GM12878 (cell line): ENCODE results near the gene PPT2. TPM values are rescaled to one million over a fixed set of nuclear protein-coding genes. Genes with fewer than 3 reads are reported as not detected.

Experiments used
- ATAC-seq: fragments of 200-7000 bp; cut with Tn5 transposase; 3 replicates; pipeline ENCODE4 v1.9.1; 2020; ENCODE audit warnings: mild to moderate bottlenecking, moderate library complexity
- BruUV-seq: library from RNA; stranded (reverse); fragments of 400-500 nt; replicated peaks from 2 replicates; lab custom pipeline; 2021; lab: Mats Ljungman, UMichigan
- CTCF ChIA-PET: fragments of 300-600 bp; sonication (Branson Sonifier 250); formaldehyde crosslinking; extraction: SDS; loops from one replicate; lab custom pipeline; 2021; ENCODE audit warnings: inconsistent platforms; lab: Yijun Ruan, JAX
- POLR2A ChIA-PET: fragments of 350-600 bp; formaldehyde crosslinking; extraction: SDS; loops from one replicate; lab custom pipeline; 2021; ENCODE audit warnings: inconsistent platforms; lab: Charles Lee
- RAD21 ChIA-PET: fragments of 300-600 bp; sonication (Branson Sonifier 250); formaldehyde crosslinking; loops from one replicate; lab custom pipeline; 2023; ENCODE audit warnings: antibody characterized with exemption; ENCODE audit not compliant: unreplicated experiment; lab: Charles Lee
- SMC1A ChIA-PET: fragments of 300-600 bp; sonication (Branson Sonifier 250); formaldehyde crosslinking; loops from one replicate; lab custom pipeline; 2023; ENCODE audit not compliant: unreplicated experiment, uncharacterized antibody; lab: Charles Lee
- DNase-seq: peaks from one replicate; pipeline ENCODE4 v3.0.0-alpha.2; 2011; ENCODE audit warnings: low read depth, low spot score
- FAIRE-seq: peaks from 3 replicates; lab custom pipeline; 2011; peaks lifted over from hg19 to GRCh38; lab: Jason Lieb, UNC
- H2AFZ ChIP-seq: 2 replicates; pipeline ENCODE4 v1.6.0; 2011; ENCODE audit warnings: low read depth, low read length, control low read depth; ENCODE audit not compliant: control insufficient read depth
- H3K27ac ChIP-seq: 2 replicates; pipeline ENCODE4 v1.5.1; 2011; ENCODE audit warnings: control low read depth; ENCODE audit not compliant: control insufficient read depth, insufficient read depth
- H3K27me3 ChIP-seq, 2 experiments: replicated peaks in 1 of 2; 2 replicates each; pipeline versions ENCODE4 v1.6.0 to v1.6.1; 2011; ENCODE audit warnings: low read length in 1 of 2; ENCODE audit not compliant: control insufficient read depth in 2 of 2, insufficient read depth in 2 of 2
- H3K36me3 ChIP-seq, 2 experiments: 2 replicates each; pipeline ENCODE4 v1.5.1; 2011; ENCODE audit warnings: low read length in 1 of 2; ENCODE audit not compliant: control insufficient read depth in 2 of 2, insufficient read depth in 2 of 2
- H3K4me1 ChIP-seq: 2 replicates; pipeline ENCODE4 v1.6.1; 2011; ENCODE audit warnings: mild to moderate bottlenecking, low read length, moderate library complexity, mixed read lengths; ENCODE audit not compliant: control insufficient read depth, insufficient read depth
- H3K4me2 ChIP-seq: 2 replicates; pipeline ENCODE4 v1.6.0; 2011; ENCODE audit warnings: control low read depth; ENCODE audit not compliant: control insufficient read depth, insufficient read depth
- H3K4me3 ChIP-seq: fragments of 200-600 bp; sonication (generic); 2 replicates; pipeline ENCODE4 v1.5.1; 2016
- H3K79me2 ChIP-seq: 2 replicates; pipeline ENCODE4 v1.6.0; 2011; ENCODE audit warnings: low read length; ENCODE audit not compliant: control insufficient read depth, insufficient read depth
- H3K9ac ChIP-seq: 2 replicates; pipeline ENCODE4 v1.8.0; 2011; ENCODE audit warnings: low read length, control low read depth, mixed read lengths; ENCODE audit not compliant: control insufficient read depth, insufficient read depth
- H3K9me3 ChIP-seq: replicated peaks from 3 replicates; pipeline ENCODE4 v1.5.1; 2011; ENCODE audit warnings: mild to moderate bottlenecking, low read length; ENCODE audit not compliant: control insufficient read depth, insufficient read depth
- H4K20me1 ChIP-seq: 2 replicates; pipeline ENCODE4 v1.6.0; 2011; ENCODE audit not compliant: control insufficient read depth, insufficient read depth
- PML ChIP-seq: IDR thresholded peaks from 2 replicates; pipeline ENCODE4 v1.6.1; 2012; ENCODE audit warnings: low read length, inconsistent platforms
- POLR2A ChIP-seq: IDR thresholded peaks from 2 replicates; pipeline ENCODE4 v1.6.1; 2011; ENCODE audit warnings: low read depth, mild to moderate bottlenecking, low read length
- POLR2AphosphoS2 ChIP-seq: IDR thresholded peaks from 2 replicates; pipeline ENCODE4 v1.6.1; 2011; ENCODE audit warnings: low read depth, mild to moderate bottlenecking, low read length, improper control_type of control experiment, moderate library complexity
- SMAD5 ChIP-seq: IDR thresholded peaks from 2 replicates; pipeline ENCODE4 v1.6.1; 2016; ENCODE audit warnings: antibody characterized with exemption, low read depth
- STAT3 ChIP-seq: IDR thresholded peaks from 2 replicates; pipeline ENCODE4 v1.6.1; 2011; ENCODE audit warnings: low read depth, low read length, improper control_type of control experiment
- ZBTB11 ChIP-seq: fragments of 450-650 bp; formaldehyde crosslinking; IDR thresholded peaks from 2 replicates; pipeline ENCODE4 v1.5.0; 2022; ENCODE audit warnings: mild to moderate bottlenecking, missing genetic modification characterization
- WGBS: methylation state at CpG from one replicate; pipeline ENCODE4 v1.1.6; 2016; ENCODE audit warnings: low lambda C conversion rate; ENCODE audit not compliant: insufficient replicate concordance, insufficient coverage; ENCODE audit errors: missing lambda C conversion rate; 5-methylcytosine and 5-hydroxymethylcytosine counted together
- in situ Hi-C: fragments of 300-500 bp; cut with MboI; formaldehyde crosslinking; loops from 9 replicates; pipeline ENCODE4 v1.14.3; 2018; ENCODE audit warnings: mixed read lengths
- intact Hi-C: fragments of 100-400 bp; cut with micrococcal nuclease; formaldehyde crosslinking; loops from one replicate; pipeline ENCODE4 v1.14.2; 2022; ENCODE audit not compliant: unreplicated experiment
- polyA plus RNA-seq, 11 experiments: library from polyadenylated mRNA; depleted of rRNA in 4 of 11; unstranded in 6 of 11; stranded (reverse) in 5 of 11; fragments of >200 nt; fragmentation: Nextera tagmentation in 4 of 11; fragmentation: Illumina TruSeq in 1 of 11; extraction: Ambion mirVana in 4 of 11; extraction: Trizol in 1 of 11; gene quantifications; 1 replicate in 1 of 11; 2 replicates in 10 of 11; pipeline versions ENCODE4 v1.2.1 to v1.2.3, GENCODE V29; 2011 to 2016; ENCODE audit warnings: inconsistent platforms in 2 of 11, missing spikeins in 2 of 11, low read depth in 1 of 11
- total RNA-seq, 4 experiments: library from RNA; depleted of rRNA in 3 of 4; stranded (reverse); fragments of >200 nt in 3 of 4; fragmentation: Illumina TruSeq in 1 of 4; extraction: Trizol in 1 of 4; gene quantifications; 2 replicates each; pipeline versions ENCODE4 v1.2.1 to v1.2.3, GENCODE V29; 2013 to 2021

The PPT2 gene
- total and polyA plus RNA-seq, 10 of the 15 experiments (the other 5 are each of a cell fraction or from before 2014, with no cell fraction given) = 1.3 to 25.5 (median 5.5) TPM

GRCh38 chr6:32109765-32110160, 44.2 kb upstream of the PPT2 start:
- no peak for DNase-seq
- no peak for ATAC-seq
- no peaks in the 10 kb centered on the region; a peak in 2 of 4 replicates for H3K27me3 ChIP-seq
- SMC1A ChIA-PET = no interaction called here
- CTCF ChIA-PET = no interaction called here
- peaks cover 0 to under 1% of the 10 kb centered on the region in 2 experiments; a peak in 2 of 4 replicates for H3K36me3 ChIP-seq
- H3K4me3 ChIP-seq = no peak overlapping the region
- intact Hi-C loops (loop anchor here (10.0 kb wide), 1 partner anchor 675 kb away; no protein-coding TSS in a partner anchor), in situ Hi-C loops (no loop called here)
- H3K4me1 ChIP-seq = no peaks in the 10 kb centered on the region
- no peak for FAIRE-seq
- BruUV-seq = no TSS peak
- no peak overlapping the region for H3K27ac ChIP-seq
- no peak for TF ChIP-seq PML
- TF ChIP-seq SMAD5 = no peak
- no peak for TF ChIP-seq STAT3
- no peaks in the 10 kb centered on the region for H3K79me2 ChIP-seq
- H2AFZ ChIP-seq = no peak overlapping the region
- H4K20me1 ChIP-seq = no peaks in the 10 kb centered on the region
- no peak overlapping the region for H3K9ac ChIP-seq
- RAD21 ChIA-PET = no interaction called here
- no peaks in the 10 kb centered on the region for H3K9me3 ChIP-seq
- WGBS = 79% methylated on average over 5 of the region's 6 CpGs
- POLR2A ChIA-PET = no interaction called here
- H3K4me2 ChIP-seq = no peak overlapping the region

- ChIA-PET RAD21 (no interaction called here), SMC1A (no interaction called here), POLR2A (interaction anchor here (0.6 kb wide), 1 partner anchor 10 kb away, joined by 7 read pairs; no protein-coding TSS in a partner anchor), CTCF (no interaction called here)
- Histone ChIP-seq H4K20me1 (no peaks in the 10 kb centered on the region), H2AFZ (no peak overlapping the region), H3K36me3 (peaks cover 0 to 2% of the 10 kb centered on the region in 2 experiments; a peak in 2 of 4 replicates), H3K79me2 (no peaks in the 10 kb centered on the region), H3K27me3 (no peaks in the 10 kb centered on the region; a peak in 1 of 4 replicates), H3K4me1 (no peaks in the 10 kb centered on the region), H3K27ac (no peak overlapping the region), H3K9ac (no peak overlapping the region), H3K4me3 (no peak overlapping the region), H3K9me3 (no peaks in the 10 kb centered on the region), H3K4me2 (no peak overlapping the region)
- in situ Hi-C loops (no loop called here), intact Hi-C loops (loop anchor here (10.0 kb wide), 1 partner anchor 674 kb away; no protein-coding TSS in a partner anchor)
- DNase-seq = no peak
- TF ChIP-seq POLR2AphosphoS2 = peak; percentile 11; the same call in 1 of the 2 replicates
- TF ChIP-seq ZBTB11 (CRISPR knock-in tag) = no peak
- peak; percentile 69 for TF ChIP-seq POLR2A
- WGBS = 73% methylated on average over 7 of the region's 7 CpGs
- FAIRE-seq = no peak
- BruUV-seq = no TSS peak
- no peak for ATAC-seq
These were observed 43.3 kb upstream of the PPT2 start for GRCh38 chr6:32110632-32111031.
